BE2C (cell line): ENCODE measurements around the gene METRNL.
A peak's percentile ranks its signal among the peaks of the same experiment; 100 is the strongest.

ENCODE experiments used
- DNase-seq: peaks from one replicate; pipeline ENCODE4 v3.0.0-alpha.2; 2020
- H3K27me3 ChIP-seq: fragments of 250-450 bp; sonication (Bioruptor Pico); 2 replicates; pipeline ENCODE4 v1.5.1; 2020; ENCODE audit warnings: mild to moderate bottlenecking
- H3K36me3 ChIP-seq: fragments of 250-450 bp; sonication (Bioruptor Pico); 2 replicates; pipeline ENCODE4 v1.5.1; 2020; ENCODE audit warnings: mild to moderate bottlenecking
- H3K4me1 ChIP-seq: fragments of 250-450 bp; sonication (Bioruptor Pico); 2 replicates; pipeline ENCODE4 v1.5.1; 2020
- H3K4me3 ChIP-seq: 2 replicates; pipeline ENCODE4 v1.5.1; 2011; ENCODE audit warnings: low read depth, low read length
- H3K9me3 ChIP-seq: fragments of 250-450 bp; sonication (Bioruptor Pico); 2 replicates; pipeline ENCODE4 v1.5.1; 2020
- TF ChIP-seq, protein P1 (sequence below): IDR thresholded peaks from 2 replicates; pipeline ENCODE4 v1.5.1; 2012; ENCODE audit warnings: mild to moderate bottlenecking, low read depth, low read length

METRNL gene

DNA sequence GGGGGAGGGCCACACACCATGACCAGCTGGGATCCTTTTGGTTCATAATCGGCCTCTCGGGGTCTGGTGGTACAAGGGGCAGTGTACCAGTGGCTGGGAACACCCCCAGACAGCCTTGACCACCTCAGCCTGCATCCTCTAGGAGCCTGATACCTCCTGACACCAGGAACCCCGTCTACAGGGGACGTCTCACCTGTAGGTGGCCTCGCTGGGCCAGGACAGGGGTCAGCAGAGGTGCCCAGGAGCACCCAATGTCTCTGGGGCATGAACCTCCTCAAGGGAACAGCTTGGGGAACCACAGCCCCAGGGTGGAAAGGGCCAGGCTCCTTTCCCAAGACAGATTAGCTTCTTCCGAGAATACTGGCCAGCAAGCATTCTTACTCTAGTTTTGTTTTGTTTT, 2.5 kb upstream of the METRNL start:
- Histone ChIP-seq H3K27me3 (peaks cover 29% of the 10 kb centered on the region), H3K36me3 (no peaks in the 10 kb centered on the region), H3K4me3 (no peak overlapping the region), H3K9me3 (no peaks in the 10 kb centered on the region), H3K4me1 (no peaks in the 10 kb centered on the region)
- TF ChIP-seq, protein P1, sequence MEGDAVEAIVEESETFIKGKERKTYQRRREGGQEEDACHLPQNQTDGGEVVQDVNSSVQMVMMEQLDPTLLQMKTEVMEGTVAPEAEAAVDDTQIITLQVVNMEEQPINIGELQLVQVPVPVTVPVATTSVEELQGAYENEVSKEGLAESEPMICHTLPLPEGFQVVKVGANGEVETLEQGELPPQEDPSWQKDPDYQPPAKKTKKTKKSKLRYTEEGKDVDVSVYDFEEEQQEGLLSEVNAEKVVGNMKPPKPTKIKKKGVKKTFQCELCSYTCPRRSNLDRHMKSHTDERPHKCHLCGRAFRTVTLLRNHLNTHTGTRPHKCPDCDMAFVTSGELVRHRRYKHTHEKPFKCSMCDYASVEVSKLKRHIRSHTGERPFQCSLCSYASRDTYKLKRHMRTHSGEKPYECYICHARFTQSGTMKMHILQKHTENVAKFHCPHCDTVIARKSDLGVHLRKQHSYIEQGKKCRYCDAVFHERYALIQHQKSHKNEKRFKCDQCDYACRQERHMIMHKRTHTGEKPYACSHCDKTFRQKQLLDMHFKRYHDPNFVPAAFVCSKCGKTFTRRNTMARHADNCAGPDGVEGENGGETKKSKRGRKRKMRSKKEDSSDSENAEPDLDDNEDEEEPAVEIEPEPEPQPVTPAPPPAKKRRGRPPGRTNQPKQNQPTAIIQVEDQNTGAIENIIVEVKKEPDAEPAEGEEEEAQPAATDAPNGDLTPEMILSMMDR = peak; percentile 38
- DNase-seq = no peak

DNA sequence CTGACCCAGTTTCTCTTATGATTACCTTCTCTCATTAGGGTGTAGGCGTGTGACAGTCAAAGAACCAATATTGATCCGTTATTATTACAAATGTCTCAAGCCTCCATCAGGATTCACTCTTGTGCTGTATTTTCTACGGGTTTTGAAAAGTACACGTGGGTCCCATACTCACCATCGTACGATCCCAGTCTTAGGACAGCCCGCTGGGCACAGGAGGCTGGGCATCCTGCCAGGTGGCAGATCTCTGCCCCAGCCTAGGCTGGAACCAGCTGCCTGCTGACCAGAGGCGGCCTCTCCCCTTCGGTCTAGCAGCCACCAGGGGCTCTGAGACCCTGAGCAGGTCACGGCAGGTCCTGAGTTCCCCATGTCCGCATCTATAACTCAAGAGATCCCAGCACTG, 2.0 kb upstream of the METRNL start:
- no peak for DNase-seq

DNA sequence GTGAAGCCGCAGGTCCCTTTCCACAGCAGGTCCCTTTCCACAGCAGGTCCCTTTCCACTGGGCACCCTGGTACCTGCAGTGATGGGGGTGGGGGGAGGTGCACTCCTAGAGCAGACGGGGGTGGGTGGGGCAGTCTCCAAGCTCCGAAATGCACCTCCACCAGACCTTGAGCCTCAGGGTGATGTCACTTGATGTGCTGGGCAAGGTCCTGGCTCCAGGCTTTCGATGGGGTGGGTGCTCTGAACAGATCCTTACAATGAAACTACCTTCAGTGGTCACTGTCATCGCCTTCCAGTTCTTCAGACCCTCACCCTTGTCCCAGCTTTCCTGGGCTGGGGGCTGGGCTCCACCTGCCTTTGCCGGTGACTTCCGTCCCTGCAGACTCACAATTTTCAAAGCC, 1.5 kb upstream of the METRNL start:
- Histone ChIP-seq H3K27me3 (peaks cover 30% of the 10 kb centered on the region), H3K4me1 (no peaks in the 10 kb centered on the region), H3K4me3 (no peak overlapping the region), H3K9me3 (no peaks in the 10 kb centered on the region), H3K36me3 (no peaks in the 10 kb centered on the region)
- TF ChIP-seq, protein P1 = no peak
- no peak for DNase-seq

More for the DNA sequence above, 2.0 kb upstream of the METRNL start:
- TF ChIP-seq, protein P1 = no peak
- no peaks in the 10 kb centered on the region for H3K36me3 ChIP-seq
- no peak overlapping the region for H3K4me3 ChIP-seq
- peaks cover 30% of the 10 kb centered on the region for H3K27me3 ChIP-seq
- no peaks in the 10 kb centered on the region for H3K9me3 ChIP-seq
- H3K4me1 ChIP-seq = no peaks in the 10 kb centered on the region

DNA sequence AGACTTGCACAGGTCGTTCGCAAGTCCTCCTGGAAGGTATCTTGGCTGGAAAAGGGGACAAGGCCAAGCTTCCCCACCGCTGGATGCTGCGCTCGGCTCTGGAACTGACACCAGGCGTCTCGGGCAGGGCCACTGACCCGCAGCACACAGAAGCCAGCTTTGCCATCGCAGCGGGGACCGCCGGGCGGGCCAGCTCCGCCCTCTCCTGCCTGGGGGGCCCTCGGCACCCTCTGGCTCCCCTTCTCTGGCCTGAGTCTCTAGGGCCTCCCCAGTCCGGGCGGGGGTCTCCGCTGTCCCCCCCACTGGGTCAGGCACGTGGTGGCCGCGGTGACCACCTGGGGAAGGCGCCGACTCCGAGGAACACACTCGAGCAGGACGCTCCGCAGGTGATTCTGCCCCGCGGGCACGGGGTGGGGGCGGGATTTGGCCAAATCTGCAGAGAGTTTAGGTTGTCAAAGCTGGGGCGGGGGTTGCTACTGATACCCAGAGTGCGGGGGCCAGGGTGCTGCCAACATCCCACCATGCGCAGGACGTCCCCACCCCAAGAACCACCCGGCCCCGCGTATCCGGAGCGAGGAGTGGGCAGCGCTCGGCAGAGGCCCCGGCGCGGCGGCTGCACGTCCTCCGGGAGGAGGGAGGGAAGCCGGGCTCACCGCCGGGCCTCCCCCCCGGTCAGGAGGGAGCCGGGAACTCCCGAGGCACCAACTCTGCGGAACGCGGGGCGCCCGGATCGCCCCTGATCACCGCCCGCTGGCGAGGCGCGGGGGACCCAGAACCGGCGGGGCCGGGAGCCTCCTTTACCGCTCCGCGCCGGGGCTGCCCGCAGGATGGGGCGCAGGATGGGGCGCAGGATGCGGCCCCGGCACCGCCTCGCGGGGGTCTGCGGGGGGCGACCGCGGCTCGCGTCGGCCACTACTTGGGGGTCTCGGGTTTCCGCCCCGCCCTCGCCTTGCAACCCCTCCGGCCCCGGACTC, 744 bp upstream of the METRNL start:
- Histone ChIP-seq H3K9me3 (no peaks in the 10 kb centered on the region), H3K4me3 (peak overlapping the region; percentile 25), H3K36me3 (no peaks in the 10 kb centered on the region), H3K27me3 (peaks cover 30% of the 10 kb centered on the region), H3K4me1 (peaks cover 6% of the 10 kb centered on the region; the same call in 1 of the 2 replicates)
- TF ChIP-seq, protein P1 = no peak
- DNase-seq = no peak

DNA sequence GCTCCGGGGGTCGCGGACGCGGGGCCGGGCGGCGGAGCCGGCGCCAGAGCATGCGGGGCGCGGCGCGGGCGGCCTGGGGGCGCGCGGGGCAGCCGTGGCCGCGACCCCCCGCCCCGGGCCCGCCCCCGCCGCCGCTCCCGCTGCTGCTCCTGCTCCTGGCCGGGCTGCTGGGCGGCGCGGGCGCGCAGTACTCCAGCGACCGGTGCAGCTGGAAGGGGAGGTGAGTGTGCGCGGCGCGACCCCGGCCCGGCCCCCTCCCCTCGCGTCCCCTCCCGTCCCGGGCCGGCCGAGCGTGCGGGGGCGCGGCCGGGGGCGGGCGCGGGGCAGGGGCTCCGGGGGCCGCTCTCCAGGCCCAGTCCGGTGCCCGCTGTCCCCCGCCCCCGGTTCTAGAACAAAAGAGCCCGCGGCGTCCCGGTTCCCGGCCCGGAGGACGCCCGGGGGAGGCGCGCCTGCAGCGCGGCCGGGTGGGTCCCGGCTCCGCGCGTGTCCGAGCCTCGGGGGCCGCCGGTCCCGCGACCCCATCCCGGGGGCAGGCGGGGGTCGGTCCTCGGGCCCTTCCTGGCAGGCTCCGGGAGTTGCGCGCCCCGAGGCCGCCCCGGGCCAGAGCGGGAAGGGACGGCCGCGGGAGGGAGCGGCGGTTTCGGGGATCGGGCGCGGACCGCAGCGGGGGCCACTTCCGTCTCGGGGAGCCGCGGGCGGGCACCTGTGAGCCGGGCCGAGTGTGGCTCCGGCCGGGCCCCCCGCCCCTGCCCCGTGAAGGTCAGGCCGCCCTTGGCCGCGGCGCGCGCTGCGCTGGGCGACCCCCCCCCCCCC, 563 bp downstream of the METRNL start:
- TF ChIP-seq, protein P1 = no peak
- H3K27me3 ChIP-seq = peaks cover 30% of the 10 kb centered on the region
- no peak for DNase-seq
- no peaks in the 10 kb centered on the region for H3K9me3 ChIP-seq
- peak overlapping the region; percentile 11; the same call in 1 of the 2 replicates for H3K4me3 ChIP-seq
- H3K36me3 ChIP-seq = no peaks in the 10 kb centered on the region
- peaks cover 8% of the 10 kb centered on the region; the same call in 1 of the 2 replicates for H3K4me1 ChIP-seq
